SK-N-SH treated with all-trans-retinoic acid at 6 μM for 48 hours (cell line): ENCODE results near the gene AP1S1.

ENCODE experiments used
- ARNTL ChIP-seq: fragments of 450-650 bp; formaldehyde crosslinking; IDR thresholded peaks from 2 replicates; pipeline ENCODE4 v1.5.0; 2020; ENCODE audit warnings: low read depth, mild to moderate bottlenecking, moderate library complexity, borderline replicate concordance
- CSDC2 ChIP-seq: fragments of 250-450 bp; sonication (Bioruptor Pico); IDR thresholded peaks from 2 replicates; pipeline ENCODE4 v1.5.0; 2020; ENCODE audit warnings: mild to moderate bottlenecking, moderate library complexity
- ESRRG ChIP-seq: fragments of 250-450 bp; sonication (Bioruptor Pico); IDR thresholded peaks from 2 replicates; pipeline ENCODE4 v1.6.1; 2021; ENCODE audit warnings: mild to moderate bottlenecking
- ISL1 ChIP-seq: fragments of 250-450 bp; sonication (Bioruptor Pico); IDR thresholded peaks from 2 replicates; pipeline ENCODE4 v2.1.2; 2022; ENCODE audit warnings: mild to moderate bottlenecking, moderate library complexity
- OSR1 ChIP-seq: fragments of 250-450 bp; sonication (Bioruptor Pico); IDR thresholded peaks from 2 replicates; pipeline ENCODE4 v1.8.0; 2022; ENCODE audit warnings: moderate library complexity, mild to moderate bottlenecking, inconsistent platforms
- RARB ChIP-seq: fragments of 250-450 bp; sonication (Bioruptor Pico); IDR thresholded peaks from 2 replicates; pipeline ENCODE4 v1.8.0; 2021; ENCODE audit warnings: mild to moderate bottlenecking, moderate library complexity
- SNAI2 ChIP-seq: fragments of 250-450 bp; sonication (Bioruptor Pico); IDR thresholded peaks from 2 replicates; pipeline ENCODE4 v1.5.0; 2020; ENCODE audit warnings: mild to moderate bottlenecking, moderate library complexity
- TOX ChIP-seq: fragments of 250-450 bp; sonication (Bioruptor Pico); IDR thresholded peaks from 2 replicates; pipeline ENCODE4 v1.8.0; 2021; ENCODE audit warnings: mild to moderate bottlenecking, moderate library complexity, borderline replicate concordance
- ZFP3 ChIP-seq: fragments of 250-450 bp; sonication (Bioruptor Pico); IDR thresholded peaks from 2 replicates; pipeline ENCODE4 v1.5.0; 2020; ENCODE audit warnings: mild to moderate bottlenecking, moderate library complexity
- ZFP30 ChIP-seq: fragments of 450-650 bp; formaldehyde crosslinking; IDR thresholded peaks from 2 replicates; pipeline ENCODE4 v1.5.0; 2022; ENCODE audit warnings: mild to moderate bottlenecking, moderate library complexity
- TF ChIP-seq, protein P1 (sequence below): fragments of 250-450 bp; sonication (Bioruptor Pico); IDR thresholded peaks from 2 replicates; pipeline ENCODE4 v1.5.1; 2020; ENCODE audit warnings: low read depth, mild to moderate bottlenecking, moderate library complexity
- TF ChIP-seq, protein P2 (sequence below): fragments of 250-450 bp; sonication (Bioruptor Pico); IDR thresholded peaks from 2 replicates; pipeline ENCODE4 v1.8.0; 2020; ENCODE audit warnings: mild to moderate bottlenecking, moderate library complexity, borderline replicate concordance
- TF ChIP-seq, protein P3 (sequence below): fragments of 250-450 bp; sonication (Bioruptor Pico); IDR thresholded peaks from 2 replicates; pipeline ENCODE4 v1.5.0; 2020; ENCODE audit warnings: mild to moderate bottlenecking, moderate library complexity

DNA sequence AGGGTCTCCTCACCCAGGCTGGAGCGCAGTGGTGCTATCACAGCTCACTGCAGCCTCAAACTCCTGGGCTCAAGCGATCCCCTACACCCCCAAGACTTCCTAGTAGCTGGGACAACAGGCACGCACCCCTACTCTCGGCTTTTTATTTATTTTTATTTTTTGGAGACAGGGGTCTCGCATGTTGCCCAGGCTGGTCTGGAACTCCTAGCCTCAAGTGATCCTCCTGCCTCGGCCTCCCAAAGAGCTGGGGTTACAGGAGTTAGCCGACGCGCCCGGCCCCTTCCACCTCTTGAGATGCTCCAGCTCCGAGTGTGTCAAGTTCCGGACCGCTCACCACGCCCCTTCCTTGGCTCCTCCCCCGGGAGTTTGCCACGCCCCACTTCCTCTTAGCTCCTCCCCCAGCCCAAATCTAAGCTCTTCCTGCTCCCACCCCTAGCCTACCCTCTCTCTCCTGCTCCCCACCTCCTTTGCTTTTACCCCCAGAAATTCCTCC, 19.5 kb downstream of the AP1S1 start:
- TF ChIP-seq TOX (CRISPR knock-in tag), result no peak
- no peak for TF ChIP-seq ARNTL
- no peak for TF ChIP-seq OSR1 (CRISPR knock-in tag)
- TF ChIP-seq, protein P1, sequence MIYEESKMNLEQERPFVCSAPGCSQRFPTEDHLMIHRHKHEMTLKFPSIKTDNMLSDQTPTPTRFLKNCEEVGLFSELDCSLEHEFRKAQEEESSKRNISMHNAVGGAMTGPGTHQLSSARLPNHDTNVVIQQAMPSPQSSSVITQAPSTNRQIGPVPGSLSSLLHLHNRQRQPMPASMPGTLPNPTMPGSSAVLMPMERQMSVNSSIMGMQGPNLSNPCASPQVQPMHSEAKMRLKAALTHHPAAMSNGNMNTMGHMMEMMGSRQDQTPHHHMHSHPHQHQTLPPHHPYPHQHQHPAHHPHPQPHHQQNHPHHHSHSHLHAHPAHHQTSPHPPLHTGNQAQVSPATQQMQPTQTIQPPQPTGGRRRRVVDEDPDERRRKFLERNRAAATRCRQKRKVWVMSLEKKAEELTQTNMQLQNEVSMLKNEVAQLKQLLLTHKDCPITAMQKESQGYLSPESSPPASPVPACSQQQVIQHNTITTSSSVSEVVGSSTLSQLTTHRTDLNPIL (CRISPR knock-in tag), result no peak
- TF ChIP-seq ESRRG, result no peak
- TF ChIP-seq, protein P2, sequence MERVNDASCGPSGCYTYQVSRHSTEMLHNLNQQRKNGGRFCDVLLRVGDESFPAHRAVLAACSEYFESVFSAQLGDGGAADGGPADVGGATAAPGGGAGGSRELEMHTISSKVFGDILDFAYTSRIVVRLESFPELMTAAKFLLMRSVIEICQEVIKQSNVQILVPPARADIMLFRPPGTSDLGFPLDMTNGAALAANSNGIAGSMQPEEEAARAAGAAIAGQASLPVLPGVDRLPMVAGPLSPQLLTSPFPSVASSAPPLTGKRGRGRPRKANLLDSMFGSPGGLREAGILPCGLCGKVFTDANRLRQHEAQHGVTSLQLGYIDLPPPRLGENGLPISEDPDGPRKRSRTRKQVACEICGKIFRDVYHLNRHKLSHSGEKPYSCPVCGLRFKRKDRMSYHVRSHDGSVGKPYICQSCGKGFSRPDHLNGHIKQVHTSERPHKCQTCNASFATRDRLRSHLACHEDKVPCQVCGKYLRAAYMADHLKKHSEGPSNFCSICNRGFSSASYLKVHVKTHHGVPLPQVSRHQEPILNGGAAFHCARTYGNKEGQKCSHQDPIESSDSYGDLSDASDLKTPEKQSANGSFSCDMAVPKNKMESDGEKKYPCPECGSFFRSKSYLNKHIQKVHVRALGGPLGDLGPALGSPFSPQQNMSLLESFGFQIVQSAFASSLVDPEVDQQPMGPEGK (CRISPR knock-in tag), result no peak
- TF ChIP-seq, protein P3, sequence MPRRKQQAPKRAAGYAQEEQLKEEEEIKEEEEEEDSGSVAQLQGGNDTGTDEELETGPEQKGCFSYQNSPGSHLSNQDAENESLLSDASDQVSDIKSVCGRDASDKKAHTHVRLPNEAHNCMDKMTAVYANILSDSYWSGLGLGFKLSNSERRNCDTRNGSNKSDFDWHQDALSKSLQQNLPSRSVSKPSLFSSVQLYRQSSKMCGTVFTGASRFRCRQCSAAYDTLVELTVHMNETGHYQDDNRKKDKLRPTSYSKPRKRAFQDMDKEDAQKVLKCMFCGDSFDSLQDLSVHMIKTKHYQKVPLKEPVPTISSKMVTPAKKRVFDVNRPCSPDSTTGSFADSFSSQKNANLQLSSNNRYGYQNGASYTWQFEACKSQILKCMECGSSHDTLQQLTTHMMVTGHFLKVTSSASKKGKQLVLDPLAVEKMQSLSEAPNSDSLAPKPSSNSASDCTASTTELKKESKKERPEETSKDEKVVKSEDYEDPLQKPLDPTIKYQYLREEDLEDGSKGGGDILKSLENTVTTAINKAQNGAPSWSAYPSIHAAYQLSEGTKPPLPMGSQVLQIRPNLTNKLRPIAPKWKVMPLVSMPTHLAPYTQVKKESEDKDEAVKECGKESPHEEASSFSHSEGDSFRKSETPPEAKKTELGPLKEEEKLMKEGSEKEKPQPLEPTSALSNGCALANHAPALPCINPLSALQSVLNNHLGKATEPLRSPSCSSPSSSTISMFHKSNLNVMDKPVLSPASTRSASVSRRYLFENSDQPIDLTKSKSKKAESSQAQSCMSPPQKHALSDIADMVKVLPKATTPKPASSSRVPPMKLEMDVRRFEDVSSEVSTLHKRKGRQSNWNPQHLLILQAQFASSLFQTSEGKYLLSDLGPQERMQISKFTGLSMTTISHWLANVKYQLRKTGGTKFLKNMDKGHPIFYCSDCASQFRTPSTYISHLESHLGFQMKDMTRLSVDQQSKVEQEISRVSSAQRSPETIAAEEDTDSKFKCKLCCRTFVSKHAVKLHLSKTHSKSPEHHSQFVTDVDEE (CRISPR knock-in tag), result no peak
- no peak for TF ChIP-seq SNAI2 (CRISPR knock-in tag)
- no peak for TF ChIP-seq RARB
- TF ChIP-seq ZFP3, result no peak
- no peak for TF ChIP-seq ISL1
- no peak for TF ChIP-seq ZFP30 (CRISPR knock-in tag)
- no peak for TF ChIP-seq CSDC2 (CRISPR knock-in tag)
